DMS79 (cell line): Measurements from ENCODE around the gene ANKH.
"Not testable (repeated sequence)": the region's sequence is repeated elsewhere in the genome, so short reads cannot be mapped to it uniquely, and the experiment has no call there.

ENCODE experiments used
- DNase-seq: peaks from one replicate; lab custom pipeline; 2025; lab: John Stamatoyannopoulos, UW

ANKH gene

GRCh38 chr5:14871214-14872069 lies at the start of gene ANKH:
Gene ANKH (minus strand): TSS chr5:14871778. CDS start chr5:14871447, 331 bp downstream.
- DNase-seq, result no peak

- DNase-seq, result no peak
Observed at GRCh38 chr5:14920121-14920520, 48.5 kb upstream of the ANKH start.

- not testable (repeated sequence) for DNase-seq
Observed at GRCh38 chr5:14919106-14919505, 47.5 kb upstream of the ANKH start.

DNA sequence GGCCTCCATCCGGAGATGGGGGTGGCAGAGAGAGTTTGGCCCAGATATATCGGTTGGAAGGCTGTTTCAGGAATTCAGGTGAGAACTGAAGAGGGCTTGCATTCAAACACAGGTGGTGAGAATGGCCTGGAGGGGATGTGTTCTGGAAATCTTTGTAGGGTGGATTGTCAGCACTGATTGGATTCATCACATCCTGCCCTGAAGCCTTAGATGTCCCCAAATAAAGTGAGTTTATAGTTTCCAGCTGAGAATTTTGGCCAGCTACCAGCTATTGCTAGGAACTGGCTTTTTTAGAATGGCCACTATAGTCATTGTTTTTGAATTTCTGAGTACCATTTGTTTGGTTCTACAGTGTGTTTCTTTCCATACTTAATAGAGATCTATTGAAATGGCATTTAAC lies 46.1 kb upstream of the ANKH start:
- DNase-seq, result no peak

- no peak for DNase-seq
Observed at GRCh38 chr5:14915291-14915952, 43.8 kb upstream of the ANKH start.

GRCh38 chr5:14914623-14915260 lies 43.2 kb upstream of the ANKH start:
- no peak for DNase-seq

DNA sequence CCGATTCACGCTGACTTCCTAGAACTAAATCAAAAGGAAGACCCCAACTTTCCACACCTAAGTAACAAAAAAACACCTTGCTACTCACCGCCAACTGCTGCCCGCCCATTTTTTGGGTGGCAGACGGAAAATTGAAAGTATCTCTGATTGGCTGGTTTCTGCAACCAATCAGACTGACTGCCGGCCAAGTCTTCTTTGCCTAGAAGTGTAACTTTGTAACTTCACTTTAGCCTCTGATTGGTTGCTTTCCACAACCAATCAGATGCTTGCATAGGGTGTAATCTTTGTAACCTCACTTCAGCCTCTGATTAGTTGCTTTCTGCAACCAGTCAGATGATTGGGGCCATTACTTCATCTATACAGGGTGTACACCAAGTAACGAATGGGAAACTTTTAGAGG lies 42.6 kb upstream of the ANKH start:
- no peak for DNase-seq

GRCh38 chr5:14913096-14913495 lies 41.5 kb upstream of the ANKH start:
- DNase-seq, result no peak

DNA sequence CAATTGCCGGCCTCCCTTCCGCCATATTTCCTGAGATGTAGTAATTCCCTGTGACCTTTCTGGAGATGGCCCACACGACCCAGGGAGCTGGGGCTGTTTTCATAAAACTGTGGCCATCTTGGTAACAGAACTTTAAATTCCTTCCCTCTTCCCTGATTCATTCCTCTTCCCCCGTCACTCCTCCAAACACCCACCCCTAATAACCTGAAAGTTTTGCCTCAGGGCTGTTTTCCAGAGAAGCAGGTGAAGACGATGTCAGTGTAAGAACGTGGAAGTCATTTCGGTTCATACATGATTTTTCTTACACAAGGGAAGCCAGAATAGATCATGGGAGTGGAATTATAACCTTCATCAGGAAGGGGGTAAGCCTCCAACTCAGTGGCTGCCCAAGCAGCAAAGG lies 40.6 kb upstream of the ANKH start:
- no peak for DNase-seq

GRCh38 chr5:14909369-14909768 lies 37.8 kb upstream of the ANKH start:
- DNase-seq, result no peak

- DNase-seq, result no peak
Observed at GRCh38 chr5:14908172-14908571, 36.6 kb upstream of the ANKH start.

DNA sequence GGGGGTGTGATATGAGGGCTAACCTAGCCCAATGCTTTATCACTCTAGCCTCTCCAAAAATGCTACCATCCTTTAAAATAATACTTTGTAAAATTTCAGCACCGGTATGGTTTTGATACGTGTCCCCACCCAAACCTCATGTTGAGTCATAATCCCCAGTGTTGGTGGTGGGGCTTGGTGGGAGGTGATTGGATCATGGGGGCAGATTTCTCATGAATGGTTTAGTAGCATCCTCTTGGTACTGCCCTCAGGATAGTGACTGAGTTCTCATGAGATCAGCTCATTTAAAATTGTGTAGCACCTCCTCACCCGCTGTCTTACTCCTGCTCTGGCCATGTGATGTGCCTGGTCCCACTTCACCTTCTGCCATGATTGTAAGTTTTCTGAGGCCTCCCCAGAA lies 35.0 kb upstream of the ANKH start:
- no peak for DNase-seq

DNA sequence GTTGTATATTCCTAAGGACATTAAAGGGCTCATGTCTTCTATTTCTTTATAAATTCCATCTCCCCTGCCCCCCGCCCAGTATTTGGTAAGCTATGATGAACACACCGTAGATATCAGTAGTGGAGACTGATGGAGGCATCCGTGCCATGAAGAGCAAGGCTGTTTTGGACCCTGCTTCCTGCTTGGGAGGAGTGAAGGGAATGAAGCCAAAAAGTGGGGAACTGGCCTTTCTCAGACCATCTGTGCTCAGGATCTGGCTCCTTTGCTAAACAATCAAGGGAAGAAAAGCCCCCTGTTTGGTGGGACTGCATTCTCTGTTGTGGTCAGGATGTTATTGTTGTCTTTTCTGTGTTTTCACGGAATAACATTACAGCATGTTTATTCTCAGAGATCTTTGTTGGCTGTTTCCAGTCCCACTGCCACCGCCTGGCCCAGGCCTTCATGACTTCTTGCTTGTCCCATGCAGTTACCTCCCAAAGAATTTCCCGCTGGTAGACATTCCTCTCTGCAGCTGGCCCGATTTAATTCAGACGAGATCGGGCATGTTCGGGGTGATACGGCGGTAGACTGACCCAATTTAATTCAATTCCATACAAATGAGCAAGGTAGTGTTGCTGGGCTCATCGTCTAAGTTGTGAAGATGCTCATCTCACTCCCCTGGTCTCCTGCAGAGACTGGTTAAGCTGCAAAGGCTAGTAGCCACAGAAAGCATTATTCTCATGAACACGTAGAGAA lies 31.4 kb upstream of the ANKH start:
- DNase-seq, result no peak

- DNase-seq, result no peak
Observed at GRCh38 chr5:14901462-14902051, 30.0 kb upstream of the ANKH start.

DNA sequence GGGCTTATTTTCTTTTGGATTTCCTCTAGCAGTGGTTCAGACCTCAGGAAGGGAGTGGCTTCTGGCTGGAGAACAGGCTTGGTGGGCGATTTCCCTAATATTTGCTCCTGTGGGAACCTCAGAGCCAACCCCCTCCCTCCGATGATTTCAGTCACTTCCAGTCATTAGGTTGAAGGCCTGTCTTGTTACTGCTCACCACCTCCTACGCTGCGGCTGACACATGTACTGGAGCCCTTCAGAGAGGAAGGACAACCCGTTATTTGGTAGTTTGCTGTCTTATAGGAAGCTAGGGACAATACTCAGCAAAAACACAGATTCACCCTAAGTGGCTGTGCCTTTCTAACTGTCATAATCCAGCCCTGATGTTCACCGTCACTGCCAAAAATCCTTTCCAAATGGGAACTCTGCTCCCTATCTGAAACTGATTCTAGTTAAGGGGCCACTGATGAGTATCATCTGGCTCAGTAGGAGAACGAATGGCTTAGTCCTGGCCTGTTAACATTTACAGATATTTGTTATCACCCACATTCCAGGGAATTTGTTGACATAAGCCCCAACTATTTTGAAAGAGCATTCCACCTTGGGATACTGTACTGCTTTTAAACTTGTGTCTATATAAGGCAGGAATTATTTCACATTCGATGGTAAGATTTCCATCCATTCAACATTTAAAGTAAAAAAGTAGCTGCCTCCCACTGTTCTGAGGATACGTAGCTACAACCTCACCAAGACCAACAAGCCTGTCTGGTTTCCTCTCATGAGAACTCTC lies 29.3 kb upstream of the ANKH start:
- no peak for DNase-seq

DNA sequence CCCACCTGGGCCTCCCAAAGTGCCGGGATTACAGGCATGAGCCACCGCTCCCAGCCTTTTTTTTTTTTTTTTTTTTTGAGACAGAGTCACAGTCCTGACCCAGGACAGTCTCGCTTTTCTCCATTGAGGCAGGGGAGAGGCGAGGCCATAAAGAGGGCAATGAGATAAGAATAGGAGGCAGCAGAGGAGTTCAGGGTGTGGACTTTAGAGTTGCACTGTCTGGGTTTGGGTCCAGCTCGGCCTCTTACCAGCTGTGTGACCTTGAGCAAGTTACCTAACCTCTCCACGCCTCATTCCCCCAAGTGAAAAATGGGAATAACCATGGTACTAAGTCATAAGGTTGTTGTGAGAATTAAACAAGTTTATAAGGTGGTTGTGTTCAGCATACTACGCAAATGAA lies 24.6 kb upstream of the ANKH start:
- no peak for DNase-seq

GRCh38 chr5:14895301-14895700 lies 23.7 kb upstream of the ANKH start:
- no peak for DNase-seq

DNA sequence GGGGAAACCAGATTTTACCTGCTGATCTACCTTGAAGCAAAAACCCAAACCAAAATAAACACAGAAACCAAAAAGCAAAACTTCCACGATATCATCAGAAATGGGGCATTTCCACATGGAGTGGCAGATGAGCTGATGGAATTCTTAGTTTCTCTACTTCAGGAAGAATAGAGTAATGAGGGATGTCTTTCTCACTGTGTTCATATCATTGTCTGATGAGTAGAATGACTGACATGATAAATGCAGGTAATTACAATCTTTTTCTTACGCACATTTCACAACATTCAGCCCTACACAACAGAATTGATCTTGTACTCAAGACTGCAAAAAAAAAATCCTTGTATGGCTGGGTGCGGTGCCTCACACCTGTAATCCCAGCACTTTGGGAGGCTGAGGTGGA lies 23.2 kb upstream of the ANKH start:
- no peak for DNase-seq

DNA sequence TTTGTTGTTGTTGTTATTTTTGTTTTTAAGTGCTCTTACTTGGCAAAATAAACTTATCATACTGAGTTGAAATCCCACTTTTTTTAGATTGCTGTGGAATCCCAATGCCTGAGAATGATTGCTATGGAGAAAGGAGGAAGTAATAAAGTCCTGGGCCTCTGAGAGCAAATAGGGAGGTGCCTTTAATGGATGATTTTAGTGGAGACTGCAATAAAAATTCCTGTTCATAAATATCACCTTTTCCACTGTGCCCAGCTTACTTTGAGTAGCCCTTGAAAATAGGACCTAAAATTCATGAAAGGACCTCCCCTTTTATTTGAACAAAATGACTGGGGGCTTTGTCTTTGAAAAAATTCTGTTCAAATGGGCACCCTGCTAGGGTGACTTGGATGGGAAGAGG lies 21.8 kb upstream of the ANKH start:
- DNase-seq, result no peak

GRCh38 chr5:14890846-14891245 lies 19.3 kb upstream of the ANKH start:
- DNase-seq, result no peak

GRCh38 chr5:14884062-14884612 lies 12.6 kb upstream of the ANKH start:
- no peak for DNase-seq
